ENCODE results near the gene AEBP1.

Gene AEBP1

DNA sequence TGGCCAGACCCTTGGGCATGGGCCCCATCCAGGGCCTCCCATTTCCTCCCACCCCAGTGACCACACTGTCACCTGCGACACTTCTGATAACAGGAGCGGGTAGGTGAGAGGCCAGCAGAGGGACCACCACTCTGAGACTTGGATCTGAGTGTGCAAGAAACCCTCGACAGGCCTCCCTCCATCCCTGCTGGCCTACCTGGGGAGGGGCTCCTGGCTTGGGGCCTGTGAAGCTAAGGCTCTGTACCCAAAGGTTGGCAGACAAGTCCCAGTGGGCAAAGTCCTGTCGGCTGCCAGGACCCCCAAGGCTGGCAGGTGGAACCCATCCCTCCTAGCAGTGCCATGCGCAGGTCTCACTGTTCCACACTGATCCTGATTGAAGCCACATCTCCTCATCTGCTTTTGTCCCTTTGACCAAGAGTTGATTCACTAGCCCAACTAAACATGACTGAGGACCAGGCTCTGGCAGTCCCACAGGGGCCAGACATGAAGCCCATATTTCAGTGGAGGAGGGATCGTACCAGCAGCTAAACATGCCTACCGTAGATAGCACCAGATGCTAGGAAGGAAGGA is 37.6 kb upstream of the AEBP1 start:
- DNase-seq (ENCODE audit: low read depth, low spot score), result no peak

DNA sequence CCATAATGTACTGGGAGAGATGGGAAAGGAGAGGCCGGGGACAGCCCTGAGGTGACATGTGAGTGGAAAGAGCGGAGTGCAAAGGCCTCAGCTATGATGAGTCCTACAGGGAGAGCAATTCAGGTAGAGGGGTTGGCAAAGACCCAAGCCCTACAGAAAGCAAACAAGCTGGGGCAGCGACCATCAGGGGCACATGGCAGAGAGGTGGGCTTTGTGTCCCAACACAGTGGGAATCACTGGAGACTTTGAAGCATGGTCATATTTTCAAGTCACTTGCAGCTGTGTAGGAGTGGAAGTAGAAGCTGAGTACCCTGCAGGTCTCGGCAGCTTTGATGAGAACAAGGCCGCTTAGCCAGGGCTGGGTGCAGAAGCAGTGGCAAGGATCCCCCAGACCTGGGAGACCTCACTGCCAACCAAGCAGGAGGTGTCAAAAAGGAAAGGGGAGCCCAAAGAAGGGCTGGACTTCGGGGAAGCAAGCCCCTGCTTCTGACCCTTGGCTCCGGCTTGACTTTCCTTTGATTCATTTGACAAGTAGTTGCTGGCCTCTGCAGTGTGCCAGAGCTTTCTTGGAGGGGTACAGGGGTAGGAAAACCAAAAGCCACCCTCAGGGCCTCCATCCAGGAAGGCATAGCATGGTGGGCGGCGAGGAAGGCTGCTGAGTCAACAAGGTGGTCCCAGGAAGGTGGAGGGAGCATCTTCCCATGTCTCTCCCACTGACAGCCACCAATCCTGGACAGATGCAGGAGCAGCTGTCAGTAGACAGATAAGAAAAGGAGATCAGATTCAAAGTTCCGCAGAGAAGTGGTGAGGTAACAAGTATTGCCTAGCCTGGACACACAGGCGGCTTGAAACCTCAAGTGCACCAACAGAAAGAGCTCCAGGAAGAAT is 36.8 kb upstream of the AEBP1 start:
- DNase-seq (ENCODE audit: low read depth, low spot score), result no peak

DNA sequence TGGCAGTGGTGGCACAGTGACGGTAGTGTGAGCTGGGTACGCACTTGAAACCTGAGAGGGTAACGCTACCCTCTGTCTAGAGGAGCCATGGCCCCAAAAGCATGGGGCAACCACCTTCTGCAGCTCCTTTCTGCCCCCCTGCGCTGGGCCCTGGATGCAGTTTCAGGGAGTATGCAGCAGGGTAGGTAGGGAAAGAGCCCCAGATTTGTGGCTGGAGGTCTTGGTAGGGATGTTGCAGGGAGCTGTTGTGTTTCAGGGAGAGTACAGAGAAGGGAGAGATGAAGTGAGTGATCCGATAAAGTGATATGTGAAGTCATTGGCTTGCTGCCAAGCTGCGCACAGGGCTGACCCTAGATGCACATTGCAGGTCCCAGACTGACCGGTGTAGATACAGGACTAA is 36.1 kb upstream of the AEBP1 start:
- DNase-seq (ENCODE audit: low read depth, low spot score), result no peak

GRCh38 chr7:44071726-44072363 is 32.3 kb upstream of the AEBP1 start:
- no peak for DNase-seq (ENCODE audit: low read depth, low spot score)

GRCh38 chr7:44072364-44073231 is 31.5 kb upstream of the AEBP1 start:
- no peak for DNase-seq (ENCODE audit: low read depth, low spot score)

DNA sequence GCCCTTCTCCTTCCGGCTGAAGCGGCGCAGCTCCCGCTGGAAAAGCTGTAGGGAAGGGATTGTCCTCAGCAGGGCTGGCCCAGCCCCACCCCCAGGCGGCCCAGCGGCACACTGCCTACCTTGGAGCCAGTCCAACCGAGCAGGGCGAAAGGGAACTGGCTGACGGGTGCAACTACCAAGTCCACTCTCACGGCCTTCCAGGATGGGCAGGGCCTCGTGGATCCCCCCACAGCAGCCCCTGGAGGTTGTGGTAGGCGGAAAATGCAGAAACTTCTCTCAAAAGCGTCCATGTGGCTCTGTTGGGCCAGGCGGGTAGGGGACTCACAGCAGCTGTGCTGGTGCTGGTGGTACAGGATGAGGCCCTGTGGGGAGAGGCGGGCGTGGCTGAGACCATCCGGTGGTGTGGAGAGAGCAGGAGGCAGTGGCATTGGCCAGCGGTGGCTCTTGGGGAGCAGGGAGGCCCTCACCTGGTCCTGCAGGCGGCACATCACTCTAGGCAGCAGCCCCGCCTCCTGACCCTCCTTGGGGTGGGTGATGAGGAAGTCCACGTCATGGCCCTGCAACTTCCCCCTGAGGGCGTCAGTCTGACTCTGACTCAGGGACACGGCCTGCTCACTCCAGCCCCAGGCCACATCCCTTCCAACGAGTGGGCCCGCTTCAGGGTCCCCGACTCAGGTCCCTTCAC is 30.3 kb upstream of the AEBP1 start:
- no peak for DNase-seq (ENCODE audit: low read depth, low spot score)

- no peak for DNase-seq (ENCODE audit: low read depth, low spot score)
Measured at GRCh38 chr7:44074349-44074695, 29.8 kb upstream of the AEBP1 start.

DNA sequence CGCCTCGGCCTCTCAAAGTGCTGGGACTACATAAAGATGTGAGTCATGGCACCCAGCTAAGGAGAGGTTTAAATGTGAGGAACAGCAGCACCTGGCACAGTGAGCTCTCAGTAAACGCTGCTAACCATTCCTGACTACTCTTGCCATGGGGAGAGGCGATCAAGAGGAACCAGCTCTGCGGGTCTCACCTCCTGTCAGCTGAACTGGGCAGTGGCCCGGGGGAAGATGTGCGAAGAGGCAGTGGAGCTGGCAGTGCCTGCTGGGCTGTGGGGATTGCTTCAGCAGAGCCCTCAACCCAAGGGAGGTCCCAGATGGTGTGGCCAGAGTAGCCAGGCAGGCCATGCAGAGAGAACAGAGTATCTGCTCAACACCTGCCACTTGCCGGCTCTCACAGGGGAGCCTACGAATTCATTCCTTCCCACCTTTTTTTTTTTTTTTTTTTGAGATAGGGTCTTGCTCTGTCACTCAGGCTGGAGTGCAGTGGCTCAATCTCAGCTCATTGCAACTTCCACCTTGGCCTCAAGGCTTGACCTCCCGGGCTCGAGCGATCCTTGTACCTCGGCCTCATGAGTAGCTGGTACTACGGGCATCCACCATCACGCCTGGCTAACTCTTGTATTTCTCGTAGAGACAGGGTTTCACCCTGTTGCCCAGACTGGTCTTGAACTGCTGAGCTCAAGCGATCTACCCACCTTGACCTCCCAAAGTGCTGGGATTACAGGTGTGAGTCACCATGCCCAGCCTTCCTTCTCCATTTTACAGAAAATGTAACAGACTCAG is 28.7 kb upstream of the AEBP1 start:
- no peak for DNase-seq (ENCODE audit: low read depth, low spot score)

GRCh38 chr7:44076101-44076895 is 27.8 kb upstream of the AEBP1 start:
- DNase-seq (ENCODE audit: low read depth, low spot score), result no peak

- no peak for DNase-seq (ENCODE audit: low read depth, low spot score)
Measured at GRCh38 chr7:44077061-44077460, 27.1 kb upstream of the AEBP1 start.

DNA sequence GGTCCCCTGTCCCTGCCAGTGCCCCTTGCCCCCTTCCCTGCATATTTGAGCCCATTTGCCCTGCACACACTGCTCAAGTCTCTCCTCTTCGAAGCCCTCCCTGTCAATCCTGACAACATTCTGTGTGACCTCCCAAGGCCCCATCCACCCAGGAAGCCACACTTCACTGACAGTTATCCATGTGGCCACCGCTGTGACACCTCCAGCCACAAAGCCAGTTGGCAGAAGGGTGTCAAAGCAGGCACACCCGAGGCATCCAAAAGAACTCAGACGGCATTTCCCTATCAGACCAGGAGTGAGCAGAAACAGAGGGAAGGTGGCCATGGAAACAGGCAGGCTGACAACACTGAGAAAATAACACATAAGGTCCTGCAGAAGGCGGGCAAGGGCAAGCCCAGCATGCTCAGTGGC is 26.5 kb upstream of the AEBP1 start:
- DNase-seq (ENCODE audit: low read depth, low spot score), result no peak

- DNase-seq (ENCODE audit: low read depth, low spot score), result no peak
Measured at GRCh38 chr7:44078521-44078920, 25.6 kb upstream of the AEBP1 start.

GRCh38 chr7:44079331-44080021 is 24.7 kb upstream of the AEBP1 start:
- no peak for DNase-seq (ENCODE audit: low read depth, low spot score)

DNA sequence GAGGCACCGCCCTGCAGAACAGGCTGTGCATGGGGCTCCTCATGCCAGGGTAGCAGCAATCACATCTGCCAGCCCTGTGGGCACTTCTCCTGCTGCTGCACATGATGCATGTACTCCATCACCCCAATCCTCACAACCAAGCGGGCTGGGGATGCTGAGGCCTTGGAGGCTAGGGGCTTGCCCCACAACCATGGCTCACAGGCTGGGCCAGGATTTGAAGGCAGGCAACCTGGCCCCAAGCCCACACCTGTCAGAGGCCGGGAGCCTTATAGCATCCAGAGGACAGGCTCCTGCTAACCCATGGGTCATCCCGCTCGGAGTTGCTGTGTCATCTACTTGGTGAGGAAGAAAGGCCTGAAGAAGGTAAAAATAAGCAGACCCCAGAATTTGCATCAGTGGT is 24.0 kb upstream of the AEBP1 start:
- DNase-seq (ENCODE audit: low read depth, low spot score), result no peak

- DNase-seq (ENCODE audit: low read depth, low spot score), result no peak
Measured at GRCh38 chr7:44080686-44081265, 23.4 kb upstream of the AEBP1 start.

DNA sequence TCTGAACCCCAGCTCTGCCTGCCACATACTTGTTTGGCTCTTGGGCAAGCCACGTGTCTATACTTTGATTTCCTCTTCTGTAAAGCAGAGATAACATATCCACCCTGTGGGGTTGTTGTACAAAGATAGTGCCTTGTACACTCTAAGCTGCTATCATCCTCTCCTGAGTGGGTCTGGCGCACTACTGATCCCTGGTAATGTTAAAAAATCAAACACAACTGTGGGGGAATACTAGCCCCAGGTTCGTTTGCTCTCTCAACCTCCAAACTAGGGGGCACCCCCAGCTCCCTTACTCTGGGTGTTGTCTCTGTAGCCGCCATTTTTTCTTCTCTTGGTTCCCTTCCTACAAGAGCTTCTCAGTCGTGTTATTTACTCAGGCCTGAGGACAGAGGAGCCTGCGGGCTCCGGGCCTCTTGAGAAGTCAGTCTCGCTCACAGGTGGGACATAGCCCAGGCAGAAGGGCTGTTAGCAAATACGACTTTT is 22.8 kb upstream of the AEBP1 start:
- no peak for DNase-seq (ENCODE audit: low read depth, low spot score)

- peak; percentile 89 for DNase-seq (ENCODE audit: low read depth, low spot score)
Measured at GRCh38 chr7:44082541-44083207, 21.5 kb upstream of the AEBP1 start.

DNA sequence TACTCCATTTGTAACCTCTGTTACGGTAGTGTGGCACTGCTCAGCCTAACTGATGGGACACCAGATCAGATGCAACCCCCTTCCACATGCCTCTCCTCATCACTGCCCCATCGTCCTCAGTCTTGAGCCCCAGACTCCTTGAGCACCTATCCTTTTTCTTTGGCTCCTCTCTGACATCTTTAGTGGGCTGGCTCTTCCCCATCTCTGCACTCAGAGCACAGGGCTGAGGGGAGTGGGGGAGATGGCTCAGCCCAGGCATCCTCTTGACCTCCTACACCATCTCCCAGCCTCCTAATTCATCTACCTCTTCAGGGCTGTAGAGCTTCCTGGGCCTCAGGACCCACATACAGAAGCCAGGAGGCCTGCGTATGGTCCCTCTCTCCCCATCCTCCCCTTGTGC is 20.3 kb upstream of the AEBP1 start:
- DNase-seq (ENCODE audit: low read depth, low spot score), result no peak
